HG02610 (cell line): ENCODE data around the gene ELANE.
"Not testable (repeated sequence)": the region's sequence is repeated elsewhere in the genome, so short reads cannot be mapped to it uniquely, and the experiment has no call there.

Source experiments
- ATAC-seq: cut with Tn5 transposase; IDR thresholded peaks from one replicate; pipeline ENCODE4 v1.9.1; 2021; ENCODE audit warnings: mild to moderate bottlenecking, moderate library complexity; ENCODE audit not compliant: unreplicated experiment

ELANE gene

GRCh38 chr19:813219-814151 is 38.6 kb upstream of the ELANE start:
- no peak for ATAC-seq

GRCh38 chr19:814152-815078 is 37.7 kb upstream of the ELANE start:
- ATAC-seq: no peak

GRCh38 chr19:815079-815774 is 36.9 kb upstream of the ELANE start:
- ATAC-seq: no peak

DNA sequence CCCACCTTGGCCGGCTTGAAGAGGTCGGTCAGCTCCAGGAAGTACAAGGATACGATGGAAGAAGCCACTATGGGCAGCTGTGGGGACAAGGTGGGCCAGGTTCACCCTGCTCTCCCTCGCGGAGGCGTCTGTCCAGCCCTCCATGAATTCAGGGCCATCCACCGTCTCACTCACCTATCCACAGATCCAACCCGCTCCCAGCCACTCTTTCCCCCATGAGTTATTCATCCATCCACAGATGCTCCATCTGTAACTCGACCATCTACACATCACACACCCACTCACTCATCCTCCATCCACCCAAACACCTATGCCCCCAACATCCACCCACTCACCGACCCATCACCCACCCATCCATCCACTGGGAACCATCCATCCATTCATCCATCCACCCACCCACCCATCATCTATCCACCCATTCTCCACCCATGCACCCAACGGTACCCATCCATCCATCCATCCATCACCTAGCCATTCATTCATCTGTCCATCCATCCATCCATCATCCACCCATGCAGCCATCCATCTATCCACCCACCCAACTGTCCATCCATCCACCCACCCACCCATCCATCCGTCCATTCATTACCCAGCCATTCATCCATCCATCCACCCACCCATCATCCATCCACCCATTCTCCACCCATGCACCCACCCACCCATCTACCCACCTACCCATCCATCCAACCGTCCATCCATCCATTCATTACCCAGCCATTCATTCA is 36.2 kb upstream of the ELANE start:
- ATAC-seq: no peak

DNA sequence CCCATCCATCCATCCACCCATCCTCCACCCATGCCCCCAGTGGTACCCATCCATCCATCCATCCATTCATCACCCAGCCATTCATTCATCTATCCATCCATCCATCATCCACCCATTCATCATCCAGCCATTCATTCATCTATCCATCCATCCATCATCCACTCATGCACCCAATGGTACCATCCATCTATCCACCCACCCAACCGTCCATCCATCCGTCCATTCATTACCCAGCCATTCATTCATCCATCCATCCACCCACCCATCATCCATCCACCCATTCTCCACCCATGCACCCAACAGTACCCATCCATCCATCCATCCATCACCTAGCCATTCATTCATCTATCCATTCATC is 35.6 kb upstream of the ELANE start:
- no peak for ATAC-seq

- not testable (repeated sequence) for ATAC-seq
Observed at GRCh38 chr19:820212-820611, 31.9 kb upstream of the ELANE start.

GRCh38 chr19:821231-821824 is 30.8 kb upstream of the ELANE start:
- ATAC-seq: no peak

GRCh38 chr19:821825-822503 is 30.1 kb upstream of the ELANE start, which contains the start of gene PLPPR3:
TSS of gene PLPPR3 (minus strand) at chr19:821955. CDS start at chr19:821559, 396 bp downstream.
- ATAC-seq: no peak

GRCh38 chr19:823565-824121 is 28.5 kb upstream of the ELANE start:
- no peak for ATAC-seq

DNA sequence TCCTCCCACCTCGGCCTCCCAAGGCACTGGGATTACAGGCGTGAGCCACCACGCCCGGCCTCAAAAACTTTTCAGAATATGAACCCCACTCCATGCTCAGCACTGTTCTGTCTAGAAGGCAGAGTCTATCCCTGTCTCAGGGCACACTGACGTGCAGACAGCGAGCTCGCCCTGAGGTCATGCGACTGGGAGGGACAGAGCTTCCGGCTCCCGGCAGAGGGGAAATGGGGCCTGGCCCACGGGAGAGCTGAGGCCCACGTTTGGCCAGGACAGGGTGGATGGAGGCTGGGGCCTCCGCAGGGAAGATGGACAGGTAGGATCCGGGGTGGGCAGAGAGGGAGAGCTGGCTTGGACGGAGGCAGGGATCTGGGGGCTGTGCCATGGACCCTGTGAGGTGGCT is 27.2 kb upstream of the ELANE start:
- ATAC-seq: no peak

DNA sequence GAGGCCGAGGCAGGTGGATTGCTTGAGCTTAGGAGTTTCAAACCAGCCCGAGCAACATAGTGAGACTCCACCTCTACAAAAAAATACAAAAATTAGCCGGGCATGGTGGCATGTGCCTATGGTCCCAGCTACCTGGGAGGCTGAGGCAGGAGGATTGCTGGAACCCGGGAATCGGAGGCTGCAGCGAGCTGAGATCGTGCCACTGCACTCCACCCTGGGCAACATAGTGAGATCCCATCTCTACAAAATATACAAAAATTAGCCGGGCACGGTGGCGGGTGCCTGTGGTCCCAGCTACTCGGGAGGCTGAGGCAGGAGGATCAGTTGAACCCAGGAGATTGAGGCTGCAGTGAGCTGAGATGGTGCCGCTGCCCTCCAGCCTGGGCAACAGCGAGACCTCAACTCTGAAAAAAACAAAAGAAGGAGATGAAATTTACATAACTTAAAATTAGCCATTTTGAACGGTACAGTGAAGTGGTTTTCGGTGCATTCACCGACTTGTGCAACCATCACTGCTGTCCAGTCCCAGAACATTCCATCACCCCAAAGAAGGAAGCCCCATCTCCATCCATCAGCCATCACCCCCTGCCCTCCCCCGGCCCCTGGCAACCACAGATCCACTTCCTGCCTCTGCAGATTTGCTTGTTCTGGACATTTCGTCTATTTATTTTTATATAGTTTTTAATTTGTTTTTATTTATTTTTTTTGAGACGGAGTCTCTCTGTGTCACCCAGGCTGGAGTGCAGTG is 26.0 kb upstream of the ELANE start:
- ATAC-seq: no peak

- ATAC-seq: no peak
Observed at GRCh38 chr19:827314-827709, 24.8 kb upstream of the ELANE start.

- ATAC-seq: no peak
Observed at GRCh38 chr19:827710-828321, 24.3 kb upstream of the ELANE start, which contains the start of gene AZU1. TSS of gene AZU1 (plus strand) at chr19:827837. CDS start at chr19:827847, 10 bp downstream.

- no peak for ATAC-seq
Observed at GRCh38 chr19:829129-829758, 22.9 kb upstream of the ELANE start.

- ATAC-seq: no peak
Observed at GRCh38 chr19:831407-832369, 20.4 kb upstream of the ELANE start.

- no peak for ATAC-seq
Observed at GRCh38 chr19:834216-834615, 17.9 kb upstream of the ELANE start.
